Stimulated activated CD4-positive, alpha-beta T cell treated with anti-CD3 and anti-CD28 coated beads, Interleukin-1b, Interleukin-23, amount 100 ng/mL, for 24 hours (primary cell): ENCODE measurements around the gene CAMSAP3.

Experiments
- DNase-seq, 4 experiments: peaks; one replicate each; pipeline ENCODE4 v3.0.0-alpha.2; 2020; ENCODE audit warnings: low read depth in 4 of 4, low spot score in 1 of 4

The CAMSAP3 gene

GRCh38 chr19:7595466-7596133 is at the start of gene CAMSAP3:
Gene CAMSAP3, plus strand, starts transcription at chr19:7595863. Its CDS starts 140 bp downstream, at chr19:7596003.
- DNase-seq = peak in 2 of 4 experiments; percentile 23 to 25

GRCh38 chr19:7545904-7546303 is 49.8 kb upstream of the CAMSAP3 start:
- no peak for DNase-seq

GRCh38 chr19:7547159-7547558 is 48.5 kb upstream of the CAMSAP3 start:
- DNase-seq = no peak

GRCh38 chr19:7549429-7550148 is 46.1 kb upstream of the CAMSAP3 start:
- no peak for DNase-seq

- no peak for DNase-seq
These were observed 45.4 kb upstream of the CAMSAP3 start for GRCh38 chr19:7550169-7550770.

- DNase-seq = no peak
These were observed 44.5 kb upstream of the CAMSAP3 start for GRCh38 chr19:7550987-7551761.

GRCh38 chr19:7552781-7553180 is 42.9 kb upstream of the CAMSAP3 start:
- no peak for DNase-seq

- no peak for DNase-seq
These were observed 41.1 kb upstream of the CAMSAP3 start for GRCh38 chr19:7554565-7554964.

- no peak for DNase-seq
These were observed 40.4 kb upstream of the CAMSAP3 start for GRCh38 chr19:7554990-7555864.

- DNase-seq = no peak
These were observed 38.9 kb upstream of the CAMSAP3 start for GRCh38 chr19:7556696-7557315.

- DNase-seq = no peak
These were observed 37.0 kb upstream of the CAMSAP3 start for GRCh38 chr19:7558667-7559066.

GRCh38 chr19:7559102-7559501 is 36.6 kb upstream of the CAMSAP3 start:
- no peak for DNase-seq

GRCh38 chr19:7560255-7560654 is 35.4 kb upstream of the CAMSAP3 start:
- DNase-seq = no peak

- DNase-seq = no peak
These were observed 34.3 kb upstream of the CAMSAP3 start for GRCh38 chr19:7561325-7561724.

- DNase-seq = no peak
These were observed 32.8 kb upstream of the CAMSAP3 start for GRCh38 chr19:7562646-7563393.

GRCh38 chr19:7564866-7565265 is 30.8 kb upstream of the CAMSAP3 start:
- no peak for DNase-seq

- DNase-seq = no peak
These were observed 30.3 kb upstream of the CAMSAP3 start for GRCh38 chr19:7565332-7565731.

GRCh38 chr19:7570761-7571160 is 24.9 kb upstream of the CAMSAP3 start:
- DNase-seq = no peak

GRCh38 chr19:7575434-7576040 is 20.1 kb upstream of the CAMSAP3 start:
- DNase-seq = no peak
